Measurements from ENCODE around the gene UGP2.

UGP2 gene

DNA sequence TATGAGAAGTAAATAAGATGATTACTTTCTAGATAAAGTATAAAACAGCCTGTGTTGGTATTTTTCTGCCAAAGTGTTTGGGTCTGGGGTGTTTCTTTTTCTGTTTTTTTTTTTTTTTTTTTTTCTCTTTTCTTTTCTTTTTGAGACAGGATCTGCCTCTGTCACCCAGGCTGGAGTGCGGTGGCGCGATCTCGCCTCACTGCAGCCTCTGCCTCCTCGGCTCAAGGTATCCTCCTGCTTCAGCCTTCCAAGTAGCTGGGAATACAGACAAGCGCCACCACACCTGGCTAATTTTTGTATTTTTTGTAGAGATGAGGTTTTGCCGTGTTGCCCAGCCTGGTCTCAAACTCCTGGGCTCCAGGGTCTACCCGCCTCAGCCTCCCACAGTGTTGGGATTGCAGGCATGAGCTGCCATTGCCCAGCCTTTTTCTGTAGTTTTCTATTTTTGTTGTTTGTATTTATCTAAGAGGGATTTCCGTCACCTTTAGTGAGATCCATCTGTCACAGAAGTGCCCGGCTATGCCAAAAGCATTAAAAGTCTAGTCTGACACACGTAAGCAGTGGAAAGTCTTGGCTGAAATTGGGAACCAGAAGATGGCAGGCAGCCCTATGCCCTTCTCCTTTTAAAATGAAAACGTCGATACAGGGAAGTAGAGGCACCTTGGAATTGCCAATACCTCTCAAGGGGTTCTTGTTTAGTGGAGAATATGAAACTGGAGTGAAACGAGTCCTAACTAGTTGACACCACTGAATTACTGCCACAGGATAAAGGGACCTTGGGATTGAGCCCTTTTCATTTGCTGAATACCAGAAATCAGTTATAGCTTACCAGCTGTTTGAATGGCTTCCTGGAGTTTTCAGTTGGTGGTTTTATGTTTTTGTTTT, 14.0 kb downstream of the UGP2 start:
- H3K36me3 ChIP-seq, result no peaks in the 10 kb centered on the region
- no peaks in the 10 kb centered on the region for H3K27me3 ChIP-seq
- no peaks in the 10 kb centered on the region for H3K4me1 ChIP-seq
- DNase-seq, result no peak
- H3K4me3 ChIP-seq (ENCODE audit: low read depth, low read length), result no peak overlapping the region
- no peaks in the 10 kb centered on the region for H3K9me3 ChIP-seq
- TF ChIP-seq, protein P1, sequence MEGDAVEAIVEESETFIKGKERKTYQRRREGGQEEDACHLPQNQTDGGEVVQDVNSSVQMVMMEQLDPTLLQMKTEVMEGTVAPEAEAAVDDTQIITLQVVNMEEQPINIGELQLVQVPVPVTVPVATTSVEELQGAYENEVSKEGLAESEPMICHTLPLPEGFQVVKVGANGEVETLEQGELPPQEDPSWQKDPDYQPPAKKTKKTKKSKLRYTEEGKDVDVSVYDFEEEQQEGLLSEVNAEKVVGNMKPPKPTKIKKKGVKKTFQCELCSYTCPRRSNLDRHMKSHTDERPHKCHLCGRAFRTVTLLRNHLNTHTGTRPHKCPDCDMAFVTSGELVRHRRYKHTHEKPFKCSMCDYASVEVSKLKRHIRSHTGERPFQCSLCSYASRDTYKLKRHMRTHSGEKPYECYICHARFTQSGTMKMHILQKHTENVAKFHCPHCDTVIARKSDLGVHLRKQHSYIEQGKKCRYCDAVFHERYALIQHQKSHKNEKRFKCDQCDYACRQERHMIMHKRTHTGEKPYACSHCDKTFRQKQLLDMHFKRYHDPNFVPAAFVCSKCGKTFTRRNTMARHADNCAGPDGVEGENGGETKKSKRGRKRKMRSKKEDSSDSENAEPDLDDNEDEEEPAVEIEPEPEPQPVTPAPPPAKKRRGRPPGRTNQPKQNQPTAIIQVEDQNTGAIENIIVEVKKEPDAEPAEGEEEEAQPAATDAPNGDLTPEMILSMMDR (IDR thresholded peaks at IDR 0.05; ENCODE audit: low read depth, low read length), result no peak

DNA sequence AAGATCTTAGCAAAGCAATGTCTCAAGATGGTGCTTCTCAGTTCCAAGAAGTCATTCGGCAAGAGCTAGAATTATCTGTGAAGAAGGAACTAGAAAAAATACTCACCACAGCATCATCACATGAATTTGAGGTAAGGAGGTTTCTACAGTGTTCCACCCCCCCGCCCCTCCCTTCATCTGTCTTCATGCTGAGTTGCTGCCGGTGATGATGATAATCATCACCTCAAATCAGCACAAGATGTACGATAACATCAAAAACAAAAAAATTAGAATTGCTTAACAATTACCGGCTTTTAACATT, 14.6 kb downstream of the UGP2 start:
- DNase-seq, result no peak
- TF ChIP-seq, protein P1 (IDR thresholded peaks at IDR 0.05; ENCODE audit: low read depth, low read length), result no peak
- Histone ChIP-seq H3K9me3 (no peaks in the 10 kb centered on the region), H3K27me3 (no peaks in the 10 kb centered on the region), H3K4me1 (no peaks in the 10 kb centered on the region), H3K36me3 (no peaks in the 10 kb centered on the region), H3K4me3 (ENCODE audit: low read depth, low read length) (no peak overlapping the region)

DNA sequence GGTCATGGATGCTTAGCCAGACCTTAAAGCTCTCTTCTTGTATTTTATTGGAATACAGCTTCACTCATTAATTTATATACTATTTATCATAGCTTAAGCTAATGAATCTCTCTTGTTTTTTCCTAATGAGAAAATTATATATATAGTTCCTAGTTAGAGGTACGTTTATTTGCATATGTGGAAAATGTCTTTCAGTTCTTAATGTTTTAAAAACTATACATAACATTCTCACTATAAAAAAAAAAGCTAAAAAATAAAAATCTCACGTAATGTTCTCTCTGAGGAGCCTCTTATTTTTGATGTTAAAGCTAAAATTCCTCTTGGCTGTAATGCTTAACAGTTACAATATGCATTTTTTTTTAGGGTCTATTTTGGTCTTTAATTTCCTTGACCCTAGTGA, 16.6 kb downstream of the UGP2 start:
- TF ChIP-seq, protein P1 (IDR thresholded peaks at IDR 0.05; ENCODE audit: low read depth, low read length), result no peak
- Histone ChIP-seq H3K9me3 (no peaks in the 10 kb centered on the region), H3K27me3 (no peaks in the 10 kb centered on the region), H3K36me3 (no peaks in the 10 kb centered on the region), H3K4me1 (no peaks in the 10 kb centered on the region), H3K4me3 (ENCODE audit: low read depth, low read length) (no peak overlapping the region)
- DNase-seq, result no peak

DNA sequence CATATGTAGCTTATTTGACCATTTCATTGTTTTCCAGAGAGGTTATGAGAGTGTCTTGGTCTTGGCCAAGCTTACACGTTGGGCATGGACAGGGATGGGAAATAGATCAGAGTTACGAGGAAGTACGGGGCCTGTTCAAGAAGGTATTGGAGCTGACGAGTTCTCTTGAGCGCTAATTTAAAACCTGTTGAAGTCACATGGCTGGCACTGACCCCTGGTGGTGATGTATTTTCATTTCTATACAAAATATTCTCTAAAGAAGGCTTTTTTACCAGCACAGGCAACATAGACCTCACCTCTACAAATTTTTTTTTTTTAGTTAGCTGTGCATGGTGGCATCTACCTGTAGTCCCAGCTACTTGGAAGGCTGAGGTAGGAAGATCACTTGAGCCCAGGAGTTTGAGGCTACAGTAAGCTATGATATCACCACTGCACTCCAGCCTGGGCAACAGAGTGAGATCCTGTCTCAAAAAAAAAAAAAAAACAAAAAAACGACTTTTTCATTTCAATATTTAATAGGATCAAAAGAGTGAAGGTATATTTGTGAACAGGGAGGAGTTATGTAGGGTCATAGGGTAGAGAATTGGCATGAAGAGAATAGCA, 19.6 kb downstream of the UGP2 start:
- Histone ChIP-seq H3K4me1 (no peaks in the 10 kb centered on the region), H3K27me3 (no peaks in the 10 kb centered on the region), H3K36me3 (no peaks in the 10 kb centered on the region), H3K9me3 (no peaks in the 10 kb centered on the region), H3K4me3 (ENCODE audit: low read depth, low read length) (no peak overlapping the region)
- TF ChIP-seq, protein P1 (IDR thresholded peaks at IDR 0.05; ENCODE audit: low read depth, low read length), result peak; percentile 51
- peak; percentile 38 for DNase-seq

DNA sequence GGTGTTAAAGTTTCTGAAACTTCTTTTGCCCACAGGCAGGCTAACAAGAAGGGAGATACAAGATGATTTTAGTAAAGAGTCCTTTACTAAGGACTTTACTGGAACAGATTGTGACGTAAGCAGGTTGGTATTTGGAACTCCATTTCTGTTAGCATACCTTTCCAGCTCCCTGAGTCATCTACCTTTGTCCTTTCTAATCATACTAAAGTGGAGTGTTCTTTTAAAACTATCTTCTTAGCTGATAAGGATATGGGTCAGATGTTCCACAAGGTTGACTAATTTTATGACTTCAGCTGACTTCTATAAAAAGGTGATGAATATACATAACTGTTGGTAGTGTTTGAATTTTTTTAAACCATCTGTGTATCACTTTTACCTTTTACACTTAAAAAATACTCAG, 21.1 kb downstream of the UGP2 start:
- TF ChIP-seq, protein P1 (IDR thresholded peaks at IDR 0.05; ENCODE audit: low read depth, low read length), result no peak
- H3K9me3 ChIP-seq, result no peaks in the 10 kb centered on the region
- DNase-seq, result no peak
- no peaks in the 10 kb centered on the region for H3K4me1 ChIP-seq
- H3K36me3 ChIP-seq, result no peaks in the 10 kb centered on the region
- no peak overlapping the region for H3K4me3 ChIP-seq (ENCODE audit: low read depth, low read length)
- H3K27me3 ChIP-seq, result no peaks in the 10 kb centered on the region

DNA sequence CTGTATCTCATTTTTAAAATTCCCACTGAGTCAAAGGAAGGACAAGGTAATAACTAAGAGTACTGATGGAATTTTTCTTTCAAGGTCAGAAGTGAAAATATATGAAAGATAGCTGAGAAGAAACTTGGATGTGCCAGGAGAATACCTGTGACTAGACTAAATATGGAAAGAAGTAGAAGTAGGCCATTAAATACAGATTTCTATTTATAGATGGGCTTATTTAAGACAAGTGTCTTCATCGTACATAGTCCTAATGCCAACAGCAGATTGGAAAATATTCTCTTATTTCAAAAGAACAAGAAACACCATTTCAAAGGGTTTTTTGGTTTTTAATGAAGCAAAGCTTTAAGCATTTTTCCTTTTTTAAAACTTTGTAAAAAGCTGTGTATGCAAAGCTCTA, 22.0 kb downstream of the UGP2 start:
- DNase-seq, result no peak
- Histone ChIP-seq H3K4me1 (no peaks in the 10 kb centered on the region), H3K36me3 (no peaks in the 10 kb centered on the region), H3K9me3 (no peaks in the 10 kb centered on the region), H3K4me3 (ENCODE audit: low read depth, low read length) (no peak overlapping the region), H3K27me3 (no peaks in the 10 kb centered on the region)
- TF ChIP-seq, protein P1 (IDR thresholded peaks at IDR 0.05; ENCODE audit: low read depth, low read length), result no peak
